Stimulated activated CD4-positive, alpha-beta T cell treated with anti-CD3 and anti-CD28 coated beads, Interleukin-1b, Interleukin-23, amount 100 ng/mL, for 4 hours (primary cell): ENCODE results near the gene MBD4.
"Not testable (repeated sequence)": the region's sequence is repeated elsewhere in the genome, so short reads cannot be mapped to it uniquely, and the experiment has no call there.

ENCODE experiments used
- DNase-seq, 2 donors: peaks; one replicate each; pipeline ENCODE4 v3.0.0-alpha.2; 2020; ENCODE audit warnings: low read depth in 2 of 2

The MBD4 gene

DNA sequence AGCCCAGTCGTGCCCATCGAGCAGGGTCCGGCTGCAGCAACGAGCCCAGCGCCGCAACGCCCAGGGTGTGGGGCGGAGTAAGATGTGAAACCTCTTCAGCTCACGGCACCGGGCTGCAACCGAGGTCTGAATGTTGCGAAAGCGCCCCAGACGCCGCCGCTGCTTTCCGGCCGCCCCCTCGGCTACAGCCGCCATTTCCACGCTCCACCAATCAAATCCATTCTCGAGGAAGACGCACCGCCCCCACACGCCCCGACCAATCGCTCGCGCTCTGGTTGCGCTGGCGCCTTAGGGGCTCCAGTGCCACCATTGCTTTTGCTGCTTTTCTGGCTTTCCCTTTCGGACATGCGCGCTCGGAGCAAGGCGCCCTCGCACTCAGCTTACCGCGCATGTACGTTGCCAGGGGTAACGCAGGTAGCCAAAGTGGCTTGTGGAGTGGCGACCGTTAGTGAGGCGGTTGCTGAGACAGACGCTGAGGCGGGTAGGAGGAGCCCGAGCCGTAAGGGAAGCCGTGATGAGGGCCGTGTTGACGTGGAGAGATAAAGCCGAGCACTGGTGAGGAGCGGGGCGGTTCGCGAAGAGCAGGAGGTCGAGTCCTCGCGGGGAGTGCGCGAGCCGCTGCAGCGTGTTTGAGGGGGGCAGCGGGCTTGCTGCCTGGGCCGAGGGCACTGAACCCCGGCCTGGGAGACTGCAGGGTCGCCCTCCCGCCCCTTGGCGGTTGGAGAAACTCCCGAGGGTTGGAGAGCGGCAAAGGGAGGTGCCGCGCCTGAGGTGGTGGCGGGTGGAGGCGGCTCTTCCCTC is at the start of gene MBD4, which contains the start of gene IFT122:
Gene MBD4 (minus strand): TSS at position 132 of the 801 bp plus-strand sequence. CDS start 115 bp downstream, at position 17.
Gene IFT122 (plus strand): TSS at position 408 of the 801 bp plus-strand sequence. CDS start 107 bp downstream, at position 515.
- peak; percentile 96 to 97 for DNase-seq

DNA sequence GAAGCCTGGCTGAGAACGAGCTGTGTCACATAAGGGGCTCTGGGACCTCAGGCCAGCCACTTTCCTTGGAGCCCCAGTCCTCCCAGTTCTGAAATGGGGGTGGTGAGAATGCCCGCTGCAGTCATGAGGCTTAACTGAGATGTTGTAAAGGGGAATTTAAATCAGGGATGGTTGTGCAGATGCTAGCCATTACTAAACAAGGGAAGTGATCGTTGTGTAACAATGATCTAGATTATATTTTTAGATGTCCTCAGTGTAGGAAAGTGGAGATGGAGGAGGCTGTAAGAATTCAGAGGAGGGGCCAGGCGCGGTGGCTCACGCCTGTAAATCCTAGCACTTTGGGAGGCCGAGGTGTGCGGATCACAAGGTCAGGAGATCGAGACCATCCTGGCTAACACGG is 49.5 kb upstream of the MBD4 start:
- not testable (repeated sequence) for DNase-seq

DNA sequence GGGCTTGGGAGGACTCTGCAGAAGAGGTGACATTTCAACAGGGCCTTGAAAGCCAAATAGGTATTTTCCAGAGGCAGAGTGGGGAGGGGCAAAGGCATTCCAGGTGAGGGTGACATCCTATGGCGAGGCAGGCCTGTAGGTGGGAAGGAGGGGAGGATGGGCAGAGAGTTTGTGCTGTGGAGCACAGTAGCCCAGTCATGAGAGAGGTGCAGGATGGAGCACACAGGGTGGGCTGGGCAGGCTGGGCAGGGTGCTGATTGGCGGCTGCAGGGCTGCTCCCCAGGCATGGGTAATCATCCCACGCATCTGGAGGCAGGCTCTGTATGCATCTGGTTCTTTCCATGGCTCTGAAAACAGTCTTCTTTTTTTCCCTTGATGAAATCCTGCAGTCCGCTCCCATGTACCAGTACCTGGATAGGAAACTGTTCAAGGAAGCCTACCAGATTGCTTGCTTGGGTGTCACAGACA is 48.2 kb upstream of the MBD4 start:
- not testable (repeated sequence) for DNase-seq

DNA sequence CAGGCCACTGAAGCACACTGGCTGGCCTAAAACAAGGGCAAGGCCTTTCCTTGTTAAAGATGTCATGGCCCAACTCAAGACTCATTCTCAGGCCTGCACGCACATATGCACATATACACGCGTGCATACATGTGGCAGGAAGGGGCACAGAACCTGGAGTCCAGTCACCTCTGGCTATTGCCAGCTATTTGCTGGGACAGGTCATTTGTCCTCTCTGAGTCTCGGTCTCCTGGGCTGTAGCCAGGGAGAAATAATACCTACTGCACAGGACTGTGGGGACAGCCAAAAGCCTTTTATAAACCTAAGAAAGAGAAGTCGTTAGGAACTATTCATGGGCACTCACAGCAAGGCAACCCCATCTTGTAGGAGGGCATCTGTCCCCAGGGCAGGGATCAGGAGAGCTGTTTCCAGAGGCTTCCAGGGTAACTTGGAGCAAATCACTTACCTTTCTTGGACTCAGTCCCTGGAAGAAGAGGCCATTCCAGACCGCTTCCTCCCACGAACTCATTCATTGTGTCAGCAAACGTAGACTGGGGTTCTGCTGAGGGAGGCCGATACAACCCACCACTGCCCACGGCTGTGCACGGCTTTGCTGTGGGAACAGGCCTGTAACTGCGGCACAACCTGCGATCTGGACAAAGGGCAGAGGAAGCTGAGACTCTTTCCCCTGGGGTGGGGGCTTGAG is 47.6 kb upstream of the MBD4 start:
- no peak for DNase-seq

DNA sequence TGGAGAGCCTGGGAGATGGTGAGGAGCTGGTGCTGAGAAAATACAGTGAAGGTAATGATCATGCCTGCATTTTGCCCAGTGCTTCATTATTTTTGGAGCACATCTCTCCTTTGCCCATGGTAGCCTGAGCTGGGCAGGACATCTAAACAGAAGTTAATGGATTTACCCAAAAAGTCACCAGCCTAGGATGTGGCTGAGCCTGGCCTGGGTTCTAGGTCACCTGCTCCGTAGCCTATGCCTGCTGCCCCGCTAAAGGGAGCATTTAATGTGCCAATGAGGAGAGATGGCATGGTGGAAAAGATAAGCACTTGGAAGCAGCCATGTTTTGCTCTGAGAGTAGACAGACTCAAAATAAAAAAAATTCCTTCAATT is 46.9 kb upstream of the MBD4 start:
- DNase-seq, result no peak

DNA sequence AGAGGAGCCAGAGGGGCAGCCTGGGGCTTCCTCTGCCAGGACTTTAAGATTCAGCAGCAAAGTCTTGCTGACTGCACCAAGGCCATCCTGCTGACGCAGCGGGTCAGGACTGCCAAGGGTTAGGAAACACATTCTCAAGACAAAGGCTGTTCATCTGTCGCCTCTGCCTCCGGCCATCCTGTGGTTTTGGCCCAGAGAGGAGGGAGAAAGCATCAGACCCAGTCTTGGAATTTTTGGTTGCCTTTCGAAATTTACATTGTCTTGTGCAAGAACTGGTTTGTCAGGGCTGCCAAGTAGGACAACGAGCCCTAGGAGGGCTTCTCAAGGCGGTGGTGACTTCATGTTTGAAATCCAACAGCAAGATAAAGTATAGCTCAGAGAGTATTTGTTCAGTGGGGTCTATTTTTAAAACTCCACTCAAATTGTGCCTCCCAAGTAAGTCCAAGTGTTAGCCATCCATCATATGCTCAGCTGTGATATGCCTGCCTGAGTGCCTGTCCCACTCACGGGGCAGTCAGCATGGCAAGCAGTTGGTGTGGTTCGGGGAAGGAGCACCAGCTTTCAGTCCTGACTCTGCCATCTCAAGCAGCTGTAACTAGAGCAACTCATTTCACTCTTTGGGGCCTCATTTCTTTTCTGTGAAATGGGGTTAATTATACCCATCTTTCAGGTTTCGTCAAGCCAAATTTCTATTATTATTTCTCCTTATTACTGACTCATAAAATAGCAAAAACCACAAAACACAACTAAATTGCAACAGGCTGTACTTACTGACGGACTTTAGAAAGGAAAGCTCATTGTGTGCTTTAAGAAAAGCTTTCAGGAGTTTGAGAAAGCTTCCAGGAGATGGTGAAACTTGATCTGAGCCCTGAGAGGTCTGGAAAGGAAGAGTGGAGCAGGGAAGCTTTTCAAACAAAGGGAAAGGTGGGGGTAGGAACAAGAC is 46.2 kb upstream of the MBD4 start:
- no peak for DNase-seq

DNA sequence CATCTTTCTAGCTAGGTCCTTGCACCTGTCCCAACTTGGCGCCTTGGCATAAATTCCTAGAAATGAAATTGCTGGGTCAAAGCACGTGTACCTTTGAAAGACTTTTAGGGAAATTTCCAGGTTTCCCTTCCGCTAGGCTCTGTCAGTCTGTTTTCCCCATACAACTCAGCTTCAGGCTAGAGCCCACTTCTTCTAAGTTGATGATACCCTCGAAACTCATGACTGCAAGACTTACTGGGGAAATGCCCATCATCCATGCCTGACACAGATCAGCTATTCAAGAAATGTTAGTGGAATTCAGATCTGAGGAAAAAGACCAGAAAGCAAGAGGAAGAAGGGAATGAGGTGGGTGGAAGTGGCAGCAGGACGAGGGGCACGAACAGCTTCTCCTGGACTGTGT is 45.4 kb upstream of the MBD4 start:
- not testable (repeated sequence) for DNase-seq

DNA sequence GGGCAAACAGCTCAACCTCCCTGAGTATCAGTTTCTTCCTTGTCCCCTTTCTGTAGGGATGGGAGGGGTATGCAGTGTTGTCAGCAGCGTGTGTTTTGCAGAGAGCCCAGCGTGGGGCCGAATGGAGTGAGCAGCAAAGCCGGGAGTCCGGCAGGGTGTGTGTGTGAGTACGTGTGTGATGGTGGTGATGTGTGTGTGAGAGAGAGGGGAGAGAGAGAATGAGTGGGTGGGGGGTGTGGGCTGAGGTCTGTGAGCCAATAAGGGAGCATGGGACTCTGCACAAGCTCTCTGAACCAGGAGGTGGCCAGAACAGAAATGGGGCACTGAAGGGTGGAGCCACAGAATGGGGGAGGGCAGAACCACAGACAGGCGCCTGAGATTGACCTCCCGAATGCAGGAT is 44.1 kb upstream of the MBD4 start:
- DNase-seq, result no peak

DNA sequence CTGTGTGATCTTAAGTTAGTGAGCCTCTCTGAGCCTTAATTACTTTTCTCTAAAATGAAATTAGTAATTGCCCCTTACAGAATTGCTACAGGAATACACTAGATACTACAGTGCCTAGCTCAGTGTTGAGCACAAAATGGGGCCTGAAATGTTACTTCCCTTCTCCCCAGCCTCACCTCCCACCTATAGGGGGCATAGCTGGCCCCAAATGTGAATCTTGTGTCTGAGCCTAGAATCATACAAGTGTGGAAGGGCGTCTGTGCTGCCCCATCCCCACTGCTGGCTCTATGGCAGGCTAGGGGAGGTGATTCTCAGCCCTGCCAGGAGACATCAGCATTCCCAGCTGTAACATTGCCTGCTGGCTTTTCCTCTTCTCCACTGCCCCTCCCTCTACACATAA is 43.0 kb upstream of the MBD4 start:
- no peak for DNase-seq

DNA sequence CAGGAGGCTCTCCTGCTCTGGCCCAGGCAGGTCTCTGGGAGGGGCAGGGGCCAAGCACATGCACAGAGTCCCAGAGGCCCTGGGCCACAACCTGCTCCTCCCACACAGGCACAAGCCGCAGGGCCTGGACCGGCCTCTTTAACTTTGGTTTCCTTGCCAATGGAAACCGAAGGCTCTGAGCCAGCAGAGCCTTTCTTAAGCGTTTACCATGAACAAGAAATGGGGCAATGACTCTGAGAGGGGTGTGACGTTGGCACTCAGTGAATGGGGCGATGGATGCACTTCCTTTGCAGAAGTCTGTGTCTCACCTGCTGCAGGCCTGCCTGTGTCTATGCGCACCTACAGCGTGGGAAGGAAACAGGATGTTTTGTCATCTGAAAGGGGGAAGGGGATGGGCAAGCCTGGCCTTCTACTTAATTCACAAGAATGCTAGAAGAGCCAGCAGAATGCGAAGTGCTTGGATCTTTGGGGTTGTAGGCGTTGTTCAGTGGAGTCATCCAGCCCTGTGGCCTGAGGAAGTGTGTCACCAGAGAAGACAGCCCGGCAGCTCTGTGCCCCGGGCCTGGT is 42.1 kb upstream of the MBD4 start:
- peak; percentile 5 to 19 for DNase-seq

DNA sequence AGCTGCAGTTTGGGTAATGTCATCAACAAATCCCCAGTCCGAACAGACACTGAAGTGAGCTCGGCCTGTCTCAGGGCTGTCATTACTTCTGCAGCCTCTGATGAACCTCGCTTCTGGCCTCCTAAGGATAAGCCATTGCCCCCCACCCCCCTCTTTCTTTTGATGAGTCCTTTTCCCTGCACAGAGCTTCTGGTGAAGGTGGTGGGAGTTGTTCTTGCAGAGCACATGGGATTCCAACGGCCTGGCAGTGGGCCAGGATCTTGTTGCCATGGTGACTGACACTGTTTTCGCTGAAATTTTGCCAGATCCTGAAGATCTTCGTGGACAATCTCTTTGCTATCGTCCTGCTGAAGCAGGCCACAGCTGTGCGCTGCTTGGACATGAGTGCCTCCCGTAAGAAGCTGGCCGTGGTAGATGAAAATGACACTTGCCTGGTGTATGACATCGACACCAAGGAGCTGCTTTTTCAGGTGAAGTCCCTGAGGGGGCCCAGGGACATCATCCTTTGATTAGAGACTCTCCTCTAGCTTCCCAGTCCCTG is 41.5 kb upstream of the MBD4 start:
- DNase-seq, result not testable (repeated sequence)

DNA sequence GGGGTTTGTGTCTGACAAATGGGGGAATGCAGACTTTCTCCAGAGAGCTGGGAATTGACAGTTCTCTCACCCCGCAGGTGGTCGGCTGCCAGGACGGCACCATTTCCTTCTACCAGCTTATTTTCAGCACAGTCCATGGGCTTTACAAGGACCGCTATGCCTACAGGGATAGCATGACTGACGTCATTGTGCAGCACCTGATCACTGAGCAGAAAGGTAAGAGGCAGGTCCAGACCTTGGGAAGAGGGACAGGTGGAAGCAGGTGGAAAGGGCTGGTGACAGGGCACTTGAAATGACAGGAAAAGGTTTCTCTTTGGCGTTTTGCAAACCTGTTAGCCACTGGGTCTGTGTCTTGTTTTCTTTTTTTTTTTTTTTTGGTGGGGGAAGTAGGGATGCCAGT is 36.8 kb upstream of the MBD4 start:
- no peak for DNase-seq

DNA sequence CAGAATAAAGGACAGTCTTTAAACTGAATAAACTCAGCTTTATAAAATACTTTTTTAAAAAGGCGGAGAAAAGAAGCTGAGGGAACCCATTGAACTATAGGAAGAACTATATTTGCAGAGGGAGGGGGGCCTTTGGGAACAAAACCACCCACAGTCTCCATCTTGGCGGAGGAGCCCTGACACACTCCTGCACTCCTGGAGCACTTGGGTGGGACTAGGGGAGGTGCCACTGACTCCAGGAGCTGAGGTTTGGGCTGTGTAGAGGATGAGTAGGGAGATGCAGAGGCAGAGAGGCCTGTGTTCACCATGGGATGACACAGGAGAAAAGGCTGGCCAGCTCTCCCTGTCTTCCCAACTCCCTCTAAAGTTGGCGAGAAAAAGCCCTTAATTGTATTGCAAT is 36.1 kb upstream of the MBD4 start:
- no peak for DNase-seq

DNA sequence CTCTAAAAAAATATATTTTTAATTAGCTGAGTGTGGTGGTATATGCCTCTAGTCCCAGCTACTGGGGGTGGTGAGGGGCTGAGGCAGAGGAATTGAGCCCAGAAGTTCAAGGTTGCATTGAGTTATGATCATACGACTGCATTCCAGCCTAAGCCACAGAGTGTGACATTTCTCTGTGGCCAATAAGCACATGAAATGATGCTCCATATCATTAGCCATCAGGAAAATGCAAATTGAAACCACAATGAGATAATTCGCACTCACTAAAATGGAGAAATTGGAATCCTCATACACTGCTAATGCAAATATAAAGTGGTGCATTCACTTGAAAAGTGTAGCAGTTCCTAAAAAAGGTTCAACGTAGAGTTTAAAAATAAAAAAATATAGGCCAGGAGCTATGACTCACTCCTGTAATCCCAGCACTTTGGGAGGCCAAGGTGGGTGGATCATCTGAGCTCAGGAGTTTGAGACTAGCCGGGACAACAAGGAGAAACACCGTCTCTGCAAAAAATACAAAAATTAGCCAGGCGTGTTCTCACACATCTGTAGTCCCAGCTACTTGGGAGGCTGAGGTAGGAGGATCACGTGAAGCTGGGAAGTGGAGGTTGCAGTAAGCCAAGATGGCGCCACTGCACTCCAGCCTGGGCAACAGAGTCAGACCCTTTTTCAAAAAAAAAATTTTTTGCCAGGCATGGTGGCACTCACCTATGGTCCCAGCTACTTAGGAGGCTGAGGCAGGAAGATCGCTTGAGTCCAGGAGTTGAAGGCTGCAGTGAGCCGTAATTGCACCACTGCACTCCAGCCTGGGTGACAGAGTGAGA is 35.4 kb upstream of the MBD4 start:
- no peak for DNase-seq

DNA sequence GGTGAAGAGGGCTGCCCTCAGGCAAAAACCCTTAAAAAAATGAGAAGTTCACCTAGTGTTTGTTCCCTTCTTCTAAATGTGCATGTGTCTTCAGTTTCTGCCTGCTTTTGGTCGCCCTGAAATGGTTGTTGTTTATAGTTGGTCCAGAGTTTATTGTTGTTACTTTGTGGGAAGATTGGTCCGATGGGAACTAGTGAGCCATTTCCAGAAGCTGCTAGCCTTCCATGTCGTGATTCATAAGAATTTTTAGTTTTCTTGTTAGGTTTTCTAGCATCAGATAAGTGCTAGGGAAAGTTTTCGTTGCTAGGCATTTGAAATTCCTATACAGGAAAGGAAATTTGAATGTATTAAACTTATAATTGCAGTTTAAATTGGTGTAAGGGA is 34.0 kb upstream of the MBD4 start:
- DNase-seq, result no peak

DNA sequence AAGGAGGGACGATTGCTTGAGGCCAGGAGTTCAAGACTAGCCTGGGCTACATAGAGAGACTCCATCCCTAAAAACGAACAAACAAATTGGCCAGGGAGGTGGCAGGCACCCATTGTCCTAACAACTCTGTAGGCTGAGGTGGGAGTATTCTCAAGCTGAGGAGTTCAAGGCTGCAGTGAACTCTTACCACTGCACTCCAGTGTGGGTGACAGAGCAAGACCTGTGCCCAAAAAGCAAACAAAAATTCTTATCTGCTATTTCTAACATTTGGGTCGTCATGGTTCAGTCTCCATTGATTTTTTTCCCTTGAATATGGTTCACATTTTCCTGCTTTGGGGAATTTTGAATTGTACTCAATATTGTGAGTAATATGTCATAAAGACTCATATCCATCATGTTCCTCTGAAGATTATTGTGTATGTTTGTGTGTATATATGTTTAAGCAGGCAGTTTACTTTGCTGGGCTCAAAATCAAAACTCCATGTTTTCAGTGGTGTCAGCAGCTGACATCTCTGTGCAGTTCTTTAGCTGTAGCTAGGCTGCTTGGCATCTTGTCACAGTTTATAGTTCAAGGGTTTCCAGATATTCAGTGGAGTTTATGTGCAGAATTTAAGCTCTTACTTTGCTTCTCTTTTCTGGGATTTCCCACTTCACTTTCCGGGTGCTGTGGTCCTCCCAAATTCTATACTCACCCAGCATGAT is 33.5 kb upstream of the MBD4 start:
- no peak for DNase-seq

DNA sequence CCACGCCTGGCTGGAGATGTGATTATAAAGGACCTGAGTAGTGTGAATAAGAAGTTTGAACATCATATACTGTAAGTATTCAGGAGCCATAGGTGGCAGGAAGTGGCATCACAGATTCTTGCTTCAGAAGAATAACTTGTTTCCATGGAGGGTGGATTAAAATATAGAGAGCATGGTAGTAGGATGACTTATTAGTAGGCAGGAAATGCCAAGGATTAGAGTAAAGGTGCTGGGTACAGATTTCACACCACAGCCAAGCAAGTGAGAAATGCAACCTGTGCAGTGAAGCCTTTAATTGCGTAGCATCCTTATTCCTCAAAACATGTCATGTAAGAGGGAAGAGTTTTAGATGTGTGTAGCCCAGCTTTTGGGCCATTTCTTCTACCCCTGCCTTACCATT is 31.1 kb upstream of the MBD4 start:
- no peak for DNase-seq

DNA sequence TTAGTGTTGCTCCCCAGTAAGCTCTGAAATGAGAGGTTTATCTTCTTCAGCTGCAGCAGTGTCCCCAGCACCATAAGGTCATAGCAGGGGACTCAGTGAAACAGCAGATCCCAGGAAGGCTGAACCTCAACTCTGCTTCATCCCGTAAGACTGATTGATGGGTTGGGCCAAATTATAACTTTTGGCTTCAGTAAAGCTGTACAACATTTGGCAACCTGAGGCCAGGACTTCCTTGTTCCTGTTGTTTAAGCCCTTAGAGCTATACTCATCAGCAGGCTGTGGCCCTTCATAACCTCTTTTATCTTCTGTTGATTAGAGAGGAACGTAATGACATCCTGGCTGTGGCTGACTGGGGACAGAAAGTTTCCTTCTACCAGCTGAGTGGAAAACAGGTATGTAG is 29.3 kb upstream of the MBD4 start:
- DNase-seq, result no peak

DNA sequence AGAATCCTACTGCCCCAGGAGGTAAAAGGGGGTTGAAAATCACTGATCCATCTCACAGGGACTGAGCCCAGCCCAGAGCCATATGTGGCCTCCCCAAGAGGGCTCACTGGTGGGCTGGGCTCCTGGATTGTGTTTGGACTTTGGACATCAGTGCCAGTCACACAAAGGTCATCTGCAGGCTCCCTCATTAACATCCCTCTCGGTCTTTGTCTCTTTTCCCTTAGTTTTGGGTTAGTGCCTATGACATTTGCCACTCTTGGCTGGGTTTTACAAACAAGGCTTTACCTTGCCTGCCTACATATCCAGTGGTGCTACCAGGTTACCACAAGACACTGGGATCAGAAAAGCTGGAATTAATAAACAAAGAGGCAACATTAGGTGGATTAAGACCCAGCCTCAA is 28.2 kb upstream of the MBD4 start:
- no peak for DNase-seq

DNA sequence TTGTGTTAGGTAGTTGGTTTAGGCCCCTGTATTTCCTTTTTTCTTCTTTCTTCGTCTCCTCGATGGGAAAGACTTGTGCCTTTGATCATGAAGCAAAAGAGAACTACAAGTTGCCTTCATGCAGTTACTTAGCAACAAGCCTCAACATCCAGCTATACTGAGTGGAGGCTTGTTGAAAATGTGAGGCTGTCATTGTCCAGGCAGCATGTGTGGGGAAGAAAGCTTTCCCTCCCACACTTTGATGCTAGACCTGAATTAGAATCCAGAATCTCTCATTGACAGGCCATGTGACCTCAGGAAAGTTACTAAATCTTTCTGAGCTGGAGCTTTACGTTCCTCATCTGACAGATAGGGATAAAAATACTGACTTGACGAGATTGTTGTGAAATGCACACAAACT is 24.0 kb upstream of the MBD4 start:
- DNase-seq, result no peak
